Measurements from ENCODE around the gene CYP4F22. TPM values are rescaled to one million over a fixed set of nuclear protein-coding genes. Genes with fewer than 3 reads are reported as not detected.

CYP4F22 gene
- total RNA-seq, 4 donors from 2014 or later, result 0.11 TPM; not detected in 3

GRCh38 chr19:15539638-15540037 lies 31.3 kb downstream of the CYP4F22 start:
- Histone ChIP-seq H3K4me1 (no peaks in the 10 kb centered on the region), H3K27me3 (no peaks in the 10 kb centered on the region), H3K36me3 (no peaks in the 10 kb centered on the region), H3K27ac (no peak overlapping the region), H3K9me3 (no peaks in the 10 kb centered on the region), H3K4me3 (replicated peaks in 1 of 3) (no peak overlapping the region)
- no peak for DNase-seq
- TF ChIP-seq CTCF (IDR thresholded peaks at IDR 0.05) (no peak), POLR2A (IDR thresholded peaks at IDR 0.05) (no peak)
- intact Hi-C loops (cut with DNase I), result no loop called here

- Histone ChIP-seq H3K9me3 (no peaks in the 10 kb centered on the region), H3K4me1 (no peaks in the 10 kb centered on the region), H3K36me3 (no peaks in the 10 kb centered on the region), H3K27ac (no peak overlapping the region), H3K4me3 (replicated peaks in 1 of 3) (no peak overlapping the region), H3K27me3 (no peaks in the 10 kb centered on the region)
- TF ChIP-seq POLR2A (IDR thresholded peaks at IDR 0.05), result no peak
- no peak for TF ChIP-seq CTCF (IDR thresholded peaks at IDR 0.05)
- 85 to 90% methylated on average over 19 to 20 of the region's 20 CpGs for WGBS, 2 donors
- intact Hi-C loops (cut with DNase I), result no loop called here
- no peak for DNase-seq
Observed at GRCh38 chr19:15540435-15540834, 32.1 kb downstream of the CYP4F22 start.

GRCh38 chr19:15544283-15544682 lies 36.0 kb downstream of the CYP4F22 start:
- TF ChIP-seq POLR2A (IDR thresholded peaks at IDR 0.05) (no peak), CTCF (IDR thresholded peaks at IDR 0.05) (no peak)
- no peak for DNase-seq
- intact Hi-C loops (cut with DNase I), result no loop called here
- no peaks in the 10 kb centered on the region for H3K9me3 ChIP-seq
- no peaks in the 10 kb centered on the region for H3K27me3 ChIP-seq
- no peak overlapping the region for H3K4me3 ChIP-seq (replicated peaks in 1 of 3)
- H3K36me3 ChIP-seq, result no peaks in the 10 kb centered on the region
- no peak overlapping the region for H3K27ac ChIP-seq
- H3K4me1 ChIP-seq, result no peaks in the 10 kb centered on the region

GRCh38 chr19:15544970-15545369 lies 36.6 kb downstream of the CYP4F22 start:
- no peaks in the 10 kb centered on the region for H3K4me1 ChIP-seq
- TF ChIP-seq CTCF (IDR thresholded peaks at IDR 0.05) (no peak), POLR2A (IDR thresholded peaks at IDR 0.05) (no peak)
- WGBS, 2 donors, result 88 to 93% methylated on average over 1 of the region's 1 CpG
- intact Hi-C loops (cut with DNase I), result no loop called here
- H3K4me3 ChIP-seq (replicated peaks in 1 of 3), result no peak overlapping the region
- H3K36me3 ChIP-seq, result no peaks in the 10 kb centered on the region
- H3K9me3 ChIP-seq, result no peaks in the 10 kb centered on the region
- H3K27me3 ChIP-seq, result no peaks in the 10 kb centered on the region
- DNase-seq, result no peak
- no peak overlapping the region for H3K27ac ChIP-seq

- Histone ChIP-seq H3K27ac (no peak overlapping the region), H3K36me3 (no peaks in the 10 kb centered on the region), H3K4me3 (replicated peaks in 1 of 3) (no peak overlapping the region), H3K9me3 (no peaks in the 10 kb centered on the region), H3K27me3 (peaks cover 8% of the 10 kb centered on the region), H3K4me1 (peaks cover 0 to 7% of the 10 kb centered on the region in 2 donors)
- intact Hi-C loops (cut with DNase I), result no loop called here
- no peak for TF ChIP-seq POLR2A (IDR thresholded peaks at IDR 0.05)
- TF ChIP-seq CTCF (IDR thresholded peaks at IDR 0.05), result no peak
- WGBS, 2 donors, result 91% methylated on average over 2 of the region's 2 CpGs
- no peak for DNase-seq
Observed at GRCh38 chr19:15548648-15549047, 40.3 kb downstream of the CYP4F22 start.

Measured in thyroid gland (tissue), 4 donors.